Hepatocyte (in vitro differentiated cells): Measurements from ENCODE around the gene SLC4A11. TPM values are rescaled to one million over a fixed set of nuclear protein-coding genes. Genes with fewer than 3 reads are reported as not detected.

ENCODE experiments used
- DNase-seq: peaks from one replicate; pipeline ENCODE4 v3.0.0-alpha.2; 2016; ENCODE audit warnings: low spot score
- H2AFZ ChIP-seq: fragments of 200-600 bp; sonication (generic); 2 replicates; pipeline ENCODE4 v1.6.0; 2016; ENCODE audit warnings: antibody characterized with exemption, mild to moderate bottlenecking
- H3K27ac ChIP-seq: fragments of 200-600 bp; sonication (generic); 2 replicates; pipeline ENCODE4 v1.5.1; 2016; ENCODE audit warnings: mild to moderate bottlenecking
- H3K27me3 ChIP-seq: fragments of 200-600 bp; sonication (generic); 2 replicates; pipeline ENCODE4 v1.6.1; 2016
- H3K36me3 ChIP-seq: fragments of 200-600 bp; sonication (generic); replicated peaks from 2 replicates; pipeline ENCODE4 v1.5.1; 2016; ENCODE audit warnings: low read depth; ENCODE audit not compliant: insufficient read depth
- H3K4me1 ChIP-seq: fragments of 200-600 bp; sonication (generic); 2 replicates; pipeline ENCODE4 v1.5.1; 2016; ENCODE audit warnings: mild to moderate bottlenecking, moderate library complexity; ENCODE audit not compliant: insufficient read depth
- H3K4me2 ChIP-seq: fragments of 200-600 bp; sonication (generic); 2 replicates; pipeline ENCODE4 v1.6.0; 2016
- H3K4me3 ChIP-seq: fragments of 200-600 bp; sonication (generic); 2 replicates; pipeline ENCODE4 v1.5.1; 2016; ENCODE audit warnings: mild to moderate bottlenecking
- H3K79me2 ChIP-seq: fragments of 200-600 bp; sonication (generic); 2 replicates; pipeline ENCODE4 v1.6.0; 2017; ENCODE audit warnings: mild to moderate bottlenecking
- H3K9me2 ChIP-seq: fragments of 200-600 bp; sonication (generic); replicated peaks from 2 replicates; pipeline ENCODE4 v1.6.0; 2017; ENCODE audit warnings: mild to moderate bottlenecking; ENCODE audit not compliant: insufficient read depth
- H3K9me3 ChIP-seq: fragments of 200-600 bp; sonication (generic); 2 replicates; pipeline ENCODE4 v1.5.1; 2016; ENCODE audit warnings: low read depth, mild to moderate bottlenecking
- H4K20me1 ChIP-seq: fragments of 200-600 bp; sonication (generic); 2 replicates; pipeline ENCODE4 v1.6.0; 2016; ENCODE audit warnings: mild to moderate bottlenecking; ENCODE audit not compliant: insufficient read depth, poor library complexity, severe bottlenecking
- EZH2 ChIP-seq: fragments of 200-600 bp; sonication (generic); IDR thresholded peaks from 2 replicates; pipeline ENCODE4 v1.6.1; 2016; ENCODE audit warnings: antibody characterized with exemption, mild to moderate bottlenecking, borderline replicate concordance
- EZH2phosphoT487 ChIP-seq: fragments of 200-600 bp; sonication (generic); IDR thresholded peaks from one replicate; pipeline ENCODE4 v1.6.1; 2018; ENCODE audit warnings: antibody characterized with exemption, mild to moderate bottlenecking, low read depth, moderate library complexity; ENCODE audit not compliant: unreplicated experiment, severe bottlenecking
- WGBS: methylation state at CpG from one replicate; pipeline ENCODE4 v1.1.6; 2016; ENCODE audit warnings: low lambda C conversion rate; ENCODE audit errors: missing lambda C conversion rate; 5-methylcytosine and 5-hydroxymethylcytosine counted together
- polyA plus RNA-seq: library from polyadenylated mRNA; unstranded; fragments of >200 nt; fragmentation: Nextera tagmentation; extraction: Ambion mirVana; gene quantifications from 2 replicates; pipeline ENCODE4 v1.2.1, GENCODE V29; 2016
- total RNA-seq: library from RNA; depleted of rRNA; stranded (reverse); fragments of >200 nt; gene quantifications from 2 replicates; pipeline ENCODE4 v1.2.3, GENCODE V29; 2014
- TF ChIP-seq, protein P1 (sequence below): fragments of 200-600 bp; sonication (generic); IDR thresholded peaks from 2 replicates; pipeline ENCODE4 v1.5.1; 2016; ENCODE audit warnings: antibody characterized with exemption, mild to moderate bottlenecking; ENCODE audit not compliant: poor library complexity

Gene SLC4A11
- total and polyA plus RNA-seq, 2 experiments from 2014 or later, result 0.37 to 1.3 TPM

- Histone ChIP-seq H3K4me2 (peak overlapping the region; percentile 70), H3K9me3 (no peaks in the 10 kb centered on the region), H4K20me1 (no peaks in the 10 kb centered on the region), H3K9me2 (no peaks in the 10 kb centered on the region), H3K27ac (no peak overlapping the region), H3K79me2 (no peaks in the 10 kb centered on the region), H3K4me1 (peaks cover 8% of the 10 kb centered on the region), H3K4me3 (no peak overlapping the region), H3K27me3 (peaks cover 34% of the 10 kb centered on the region), H3K36me3 (no peaks in the 10 kb centered on the region), H2AFZ (no peak overlapping the region)
- 15% methylated on average over 42 of the region's 53 CpGs for WGBS
- TF ChIP-seq EZH2 (no peak), EZH2phosphoT487 (no peak)
- TF ChIP-seq, protein P1, sequence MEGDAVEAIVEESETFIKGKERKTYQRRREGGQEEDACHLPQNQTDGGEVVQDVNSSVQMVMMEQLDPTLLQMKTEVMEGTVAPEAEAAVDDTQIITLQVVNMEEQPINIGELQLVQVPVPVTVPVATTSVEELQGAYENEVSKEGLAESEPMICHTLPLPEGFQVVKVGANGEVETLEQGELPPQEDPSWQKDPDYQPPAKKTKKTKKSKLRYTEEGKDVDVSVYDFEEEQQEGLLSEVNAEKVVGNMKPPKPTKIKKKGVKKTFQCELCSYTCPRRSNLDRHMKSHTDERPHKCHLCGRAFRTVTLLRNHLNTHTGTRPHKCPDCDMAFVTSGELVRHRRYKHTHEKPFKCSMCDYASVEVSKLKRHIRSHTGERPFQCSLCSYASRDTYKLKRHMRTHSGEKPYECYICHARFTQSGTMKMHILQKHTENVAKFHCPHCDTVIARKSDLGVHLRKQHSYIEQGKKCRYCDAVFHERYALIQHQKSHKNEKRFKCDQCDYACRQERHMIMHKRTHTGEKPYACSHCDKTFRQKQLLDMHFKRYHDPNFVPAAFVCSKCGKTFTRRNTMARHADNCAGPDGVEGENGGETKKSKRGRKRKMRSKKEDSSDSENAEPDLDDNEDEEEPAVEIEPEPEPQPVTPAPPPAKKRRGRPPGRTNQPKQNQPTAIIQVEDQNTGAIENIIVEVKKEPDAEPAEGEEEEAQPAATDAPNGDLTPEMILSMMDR, result no peak
- DNase-seq, result peak; percentile 39
Observed at GRCh38 chr20:3248167-3248992, 9.4 kb upstream of the SLC4A11 start.

DNA sequence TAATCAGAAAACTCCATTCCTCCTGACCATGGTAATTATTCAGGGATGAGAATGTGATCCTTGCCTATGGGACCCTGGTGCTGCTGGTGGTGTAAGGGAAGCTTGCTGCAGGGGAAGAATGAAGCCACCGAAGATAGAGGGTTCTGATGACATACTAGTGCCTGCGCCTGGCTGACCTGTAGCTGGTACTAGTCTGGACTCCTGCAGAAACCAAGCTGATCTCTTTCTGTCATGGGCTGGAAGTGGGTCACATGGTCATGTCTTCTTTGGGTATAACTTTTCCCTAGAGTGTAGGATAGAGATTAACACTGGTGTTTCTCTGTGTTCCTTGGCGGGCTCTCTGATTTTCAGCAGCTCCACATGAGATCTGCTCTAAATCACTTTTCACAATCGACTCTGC is 8.6 kb upstream of the SLC4A11 start:
- Histone ChIP-seq H3K4me2 (no peak overlapping the region), H3K36me3 (no peaks in the 10 kb centered on the region), H3K9me2 (no peaks in the 10 kb centered on the region), H3K79me2 (no peaks in the 10 kb centered on the region), H3K9me3 (no peaks in the 10 kb centered on the region), H3K4me3 (no peak overlapping the region), H3K27me3 (peaks cover 34% of the 10 kb centered on the region), H3K27ac (no peak overlapping the region), H3K4me1 (peaks cover 8% of the 10 kb centered on the region), H4K20me1 (no peaks in the 10 kb centered on the region), H2AFZ (no peak overlapping the region)
- no peak for TF ChIP-seq EZH2phosphoT487
- TF ChIP-seq EZH2, result no peak
- TF ChIP-seq, protein P1, result no peak
- 75% methylated on average over 4 of the region's 4 CpGs for WGBS
- no peak for DNase-seq

DNA sequence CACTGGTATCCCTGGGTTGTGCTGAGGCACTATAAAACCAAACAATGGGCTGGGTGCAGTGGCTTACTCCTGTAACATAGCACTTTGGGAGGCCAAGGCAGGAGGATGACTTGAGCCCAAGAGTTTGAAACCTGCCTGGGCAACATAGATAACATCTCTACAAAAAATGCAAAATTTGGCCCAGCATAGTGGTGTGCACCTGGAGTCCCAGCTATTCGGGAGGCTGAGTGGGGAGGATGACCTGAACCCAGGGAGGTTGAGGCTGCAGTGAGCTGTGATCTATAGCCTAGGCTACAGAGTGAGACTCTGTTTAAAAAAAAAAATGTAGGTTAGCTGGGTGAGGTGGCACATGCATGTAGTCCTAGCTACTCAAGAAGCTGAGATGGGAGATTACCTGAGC is 7.7 kb upstream of the SLC4A11 start:
- Histone ChIP-seq H3K27me3 (peaks cover 34% of the 10 kb centered on the region), H2AFZ (no peak overlapping the region), H3K79me2 (no peaks in the 10 kb centered on the region), H3K9me2 (no peaks in the 10 kb centered on the region), H3K27ac (no peak overlapping the region), H3K4me3 (no peak overlapping the region), H3K9me3 (no peaks in the 10 kb centered on the region), H4K20me1 (no peaks in the 10 kb centered on the region), H3K4me1 (peaks cover 8% of the 10 kb centered on the region), H3K4me2 (no peak overlapping the region), H3K36me3 (no peaks in the 10 kb centered on the region)
- DNase-seq, result no peak
- WGBS, result 100% methylated on average over 1 of the region's 1 CpG
- TF ChIP-seq EZH2phosphoT487, result no peak
- TF ChIP-seq EZH2, result no peak
- TF ChIP-seq, protein P1, result no peak
